ENCODE data around the gene HRH2.

- TF ChIP-seq GATA2 (IDR thresholded peaks at IDR 0.05; ENCODE audit: low read depth, low read length) (no peak), GATA3 (IDR thresholded peaks at IDR 0.05; ENCODE audit: low read depth, low read length) (no peak)
These were observed 15.2 kb downstream of the HRH2 start for GRCh38 chr5:175672976-175673648.
